ENCODE measurements around the gene NOL11. TPM values are rescaled to one million over a fixed set of nuclear protein-coding genes. Genes with fewer than 3 reads are reported as not detected.
A peak's percentile ranks its signal among the peaks of the same experiment; 100 is the strongest.
"Not testable (repeated sequence)": the region's sequence is repeated elsewhere in the genome, so short reads cannot be mapped to it uniquely, and the experiment has no call there.

NOL11 gene
- polyA plus RNA-seq, 2 of the 4 experiments (the other 2 are of a cell fraction), result 79.6 to 118 TPM

GRCh38 chr17:67751101-67752074, 33.7 kb downstream of the NOL11 start:
- ChIA-PET CTCF (interaction anchor here (0.9 to 1.6 kb wide), 3 partner anchors 15 to 43 kb away, joined by 3 to 4 read pairs (median 4); partner anchors contain the start of gene NOL11), POLR2A (no interaction called here)
- FAIRE-seq, result no peak
- ATAC-seq, result peak; percentile 55 to 62; a peak in 5 of 6 replicates
- Histone ChIP-seq H3K27ac (no peak overlapping the region), H3K4me2 (no peak overlapping the region), H3K4me3 (no peak overlapping the region), H3K4me1 (0 out of 3 replicates have a peak, but pooled peaks cover 3% of the 10 kb centered on the region), H3K9me3 (no peaks in the 10 kb centered on the region)
- 83% methylated on average over 9 of the region's 9 CpGs for WGBS (ENCODE audit: missing lambda C conversion rate)
- TF ChIP-seq BHLHE40 (IDR thresholded peaks at IDR 0.05; ENCODE audit: low read depth, low read length) (no peak), ZC3H11A (IDR thresholded peaks at IDR 0.05) (no peak), ELK1 (IDR thresholded peaks at IDR 0.05; ENCODE audit: low read depth, low read length) (no peak), ZFP36 (IDR thresholded peaks at IDR 0.05; ENCODE audit: borderline replicate concordance, partially characterized antibody) (no peak), CHD4 (IDR thresholded peaks at IDR 0.05; ENCODE audit: borderline replicate concordance) (no peak), EP300 (IDR thresholded peaks at IDR 0.05) (no peak), MAZ (IDR thresholded peaks at IDR 0.05; ENCODE audit: borderline replicate concordance, low read depth, low read length) (no peak), TP53 (CRISPR knock-in tag; IDR thresholded peaks at IDR 0.05) (no peak)
- DNase-seq (ENCODE audit: low read depth in 1 of 2, low spot score in 1 of 2), result no peak

- H3K4me3 ChIP-seq; H3K27ac ChIP-seq; H3K4me1 ChIP-seq; H3K9me3 ChIP-seq; FAIRE-seq; H3K4me2 ChIP-seq; ATAC-seq; DNase-seq (ENCODE audit: low read depth in 1 of 2, low spot score in 1 of 2): not testable (repeated sequence)
- POLR2A ChIA-PET, result interaction anchor here (0.7 kb wide), 1 partner anchor 33 kb away, joined by 9 read pairs; no protein-coding TSS in a partner anchor
- WGBS (ENCODE audit: missing lambda C conversion rate), result 94% methylated on average over 3 of the region's 3 CpGs
- CTCF ChIA-PET, result interaction anchor here (0.9 to 1.6 kb wide), 3 partner anchors 14 to 42 kb away, joined by 3 to 4 read pairs (median 4); partner anchors contain the start of gene NOL11
Measured at GRCh38 chr17:67752160-67752559, 34.4 kb downstream of the NOL11 start.

GRCh38 chr17:67753026-67753425, 35.3 kb downstream of the NOL11 start:
- no peak overlapping the region for H3K4me2 ChIP-seq
- FAIRE-seq (no peak), ATAC-seq (no peak), DNase-seq (ENCODE audit: low read depth in 1 of 2, low spot score in 1 of 2) (no peak)
- CTCF ChIA-PET, result interaction anchor here (1.5 kb wide), 1 partner anchor 35 kb away, joined by 4 read pairs; the partner anchor contains the start of gene NOL11
- H3K4me1 ChIP-seq, result 0 out of 3 replicates have a peak, but pooled peaks cover 3% of the 10 kb centered on the region
- TF ChIP-seq REST (IDR thresholded peaks at IDR 0.05), result no peak
- no peak overlapping the region for H3K4me3 ChIP-seq
- WGBS (ENCODE audit: missing lambda C conversion rate), result 94% methylated on average over 10 of the region's 10 CpGs
- H3K9me3 ChIP-seq, result no peaks in the 10 kb centered on the region
- H3K27ac ChIP-seq, result no peak overlapping the region
- POLR2A ChIA-PET, result no interaction called here

DNA sequence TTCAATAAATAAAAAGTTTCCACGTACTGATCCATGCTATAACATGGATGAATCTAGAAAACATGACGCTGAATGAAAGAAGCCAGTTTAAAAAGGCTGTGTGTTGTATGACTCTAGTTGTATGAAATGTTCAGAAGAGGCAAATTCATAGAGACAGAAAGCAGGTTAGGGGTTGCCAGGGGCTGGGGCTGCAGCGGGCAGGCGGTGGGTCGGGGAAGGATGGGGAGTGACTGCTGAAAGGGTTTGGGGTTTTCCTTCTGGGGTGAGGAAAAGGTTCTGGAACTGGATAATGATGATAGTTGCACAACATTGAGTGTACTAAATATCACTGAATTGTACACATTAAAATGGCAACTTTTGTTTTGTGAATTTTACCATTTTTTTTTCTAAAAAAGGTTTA, 36.3 kb downstream of the NOL11 start:
- FAIRE-seq (no peak), DNase-seq (ENCODE audit: low read depth in 1 of 2, low spot score in 1 of 2) (no peak), ATAC-seq (no peak)
- no peak overlapping the region for H3K27ac ChIP-seq
- WGBS (ENCODE audit: missing lambda C conversion rate), result 93% methylated on average over 5 of the region's 5 CpGs
- 0 out of 3 replicates have a peak, but pooled peaks cover 3% of the 10 kb centered on the region for H3K4me1 ChIP-seq
- no peaks in the 10 kb centered on the region for H3K9me3 ChIP-seq
- ChIA-PET CTCF (interaction anchor here (1.4 kb wide), 1 partner anchor 9 kb away, joined by 4 read pairs; no protein-coding TSS in a partner anchor), POLR2A (no interaction called here)
- no peak overlapping the region for H3K4me2 ChIP-seq
- no peak overlapping the region for H3K4me3 ChIP-seq
- TF ChIP-seq CBX8 (IDR thresholded peaks at IDR 0.05) (no peak), KDM1A (IDR thresholded peaks at IDR 0.05; ENCODE audit: low read depth) (no peak), NPAS2 (CRISPR knock-in tag; IDR thresholded peaks at IDR 0.05; ENCODE audit: borderline replicate concordance) (no peak), BCL3 (IDR thresholded peaks at IDR 0.05) (no peak), RARB (CRISPR knock-in tag; IDR thresholded peaks at IDR 0.05) (no peak), SREBF2 (IDR thresholded peaks at IDR 0.05) (no peak), CHD2 (IDR thresholded peaks at IDR 0.05; ENCODE audit: low read length, partially characterized antibody) (no peak), RAD21 (conservative IDR thresholded peaks at IDR 0.05 in 1 of 2, IDR thresholded peaks at IDR 0.05 in 1 of 2) (no peak), JUN (IDR thresholded peaks at IDR 0.05) (no peak), HOXB5 (CRISPR knock-in tag; IDR thresholded peaks at IDR 0.05) (no peak)
- TF ChIP-seq, protein P1, sequence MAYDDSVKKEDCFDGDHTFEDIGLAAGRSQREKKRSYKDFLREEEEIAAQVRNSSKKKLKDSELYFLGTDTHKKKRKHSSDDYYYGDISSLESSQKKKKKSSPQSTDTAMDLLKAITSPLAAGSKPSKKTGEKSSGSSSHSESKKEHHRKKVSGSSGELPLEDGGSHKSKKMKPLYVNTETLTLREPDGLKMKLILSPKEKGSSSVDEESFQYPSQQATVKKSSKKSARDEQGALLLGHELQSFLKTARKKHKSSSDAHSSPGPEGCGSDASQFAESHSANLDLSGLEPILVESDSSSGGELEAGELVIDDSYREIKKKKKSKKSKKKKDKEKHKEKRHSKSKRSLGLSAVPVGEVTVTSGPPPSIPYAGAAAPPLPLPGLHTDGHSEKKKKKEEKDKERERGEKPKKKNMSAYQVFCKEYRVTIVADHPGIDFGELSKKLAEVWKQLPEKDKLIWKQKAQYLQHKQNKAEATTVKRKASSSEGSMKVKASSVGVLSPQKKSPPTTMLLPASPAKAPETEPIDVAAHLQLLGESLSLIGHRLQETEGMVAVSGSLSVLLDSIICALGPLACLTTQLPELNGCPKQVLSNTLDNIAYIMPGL (CRISPR knock-in tag; IDR thresholded peaks at IDR 0.05; ENCODE audit: borderline replicate concordance), result no peak
